HCT116 (cell line): ENCODE data around the gene LINGO3. TPM values are rescaled to one million over a fixed set of nuclear protein-coding genes. Genes with fewer than 3 reads are reported as not detected.

Experiments
- ATAC-seq: fragments of 200-7000 bp; cut with Tn5 transposase; 2 replicates; pipeline ENCODE4 v1.9.1; 2020; ENCODE audit warnings: mild to moderate bottlenecking, moderate library complexity
- BruUV-seq: library from RNA; stranded (reverse); fragments of 400-500 nt; replicated peaks from 2 replicates; lab custom pipeline; 2021; lab: Mats Ljungman, UMichigan
- CTCF ChIA-PET: fragments of 300-600 bp; sonication (Branson Sonifier 250); formaldehyde crosslinking; loops from one replicate; lab custom pipeline; 2021; ENCODE audit warnings: antibody characterized with exemption; lab: Charles Lee
- POLR2A ChIA-PET: fragments of 300-600, 350-600 bp; sonication (Branson Sonifier 250); formaldehyde crosslinking; loops from one replicate; lab custom pipeline; 2021; ENCODE audit warnings: antibody characterized with exemption; lab: Charles Lee
- RAD21 ChIA-PET, 2 experiments: fragments of 300-600 bp; sonication (Branson Sonifier 250); formaldehyde crosslinking; loops; one replicate each; lab custom pipeline; 2023; ENCODE audit warnings: low total read pairs in 2 of 2; ENCODE audit not compliant: uncharacterized antibody in 2 of 2, unreplicated experiment in 2 of 2, low non-redundant PET in 1 of 2; lab: Charles Lee
- DNase-seq: peaks from one replicate; pipeline ENCODE4 v3.0.0-alpha.2; 2010; ENCODE audit warnings: low read depth, low spot score
- H2AFZ ChIP-seq: fragments of 200-600 bp; shearing (Covaris generic), sonication (generic); 2 replicates; pipeline ENCODE4 v1.6.1; 2017; ENCODE audit warnings: low read depth, mixed run types, mixed read lengths, antibody characterized with exemption, low read length; ENCODE audit not compliant: poor library complexity, severe bottlenecking
- H3K27ac ChIP-seq: 2 replicates; pipeline ENCODE4 v1.5.1; 2012; ENCODE audit warnings: low read depth, low read length
- H3K27me3 ChIP-seq: fragments of 200-600 bp; sonication (generic); 2 replicates; pipeline ENCODE4 v1.6.1; 2016; ENCODE audit warnings: mixed run types, low read length, mixed read lengths; ENCODE audit not compliant: insufficient read depth
- H3K36me3 ChIP-seq, 2 experiments: fragments of 200-500 bp in 1 of 2; fragments of 200-600 bp in 1 of 2; sonication (Bioruptor generic) in 1 of 2; sonication (generic) in 1 of 2; 2 replicates each; pipeline versions ENCODE4 v1.5.1 to v1.6.1; 2014 to 2016; ENCODE audit warnings: low read length in 2 of 2, inconsistent platforms in 1 of 2, mixed read lengths in 1 of 2, mixed run types in 1 of 2; ENCODE audit not compliant: insufficient read depth in 2 of 2, control insufficient read depth in 1 of 2
- H3K4me1 ChIP-seq, 2 experiments: fragments of 200-600 bp in 1 of 2; sonication (generic) in 1 of 2; 2 replicates each; pipeline versions ENCODE4 v1.5.1 to v1.6.1; 2012 to 2017; ENCODE audit warnings: low read length in 2 of 2, inconsistent platforms in 1 of 2, mild to moderate bottlenecking in 1 of 2, mixed read lengths in 1 of 2, mixed run types in 1 of 2, moderate library complexity in 1 of 2; ENCODE audit not compliant: insufficient read depth in 2 of 2, control insufficient read depth in 1 of 2
- H3K4me2 ChIP-seq: fragments of 200-600 bp; sonication (generic); 2 replicates; pipeline ENCODE4 v1.6.1; 2017; ENCODE audit warnings: mixed run types, low read length, mixed read lengths
- H3K4me3 ChIP-seq, 2 experiments: fragments of 200-600 bp in 1 of 2; sonication (generic) in 1 of 2; replicated peaks in 1 of 2; 2 replicates each; pipeline ENCODE4 v1.5.1; 2011 to 2016; ENCODE audit warnings: low read length in 2 of 2, control low read depth in 1 of 2, low read depth in 1 of 2, mild to moderate bottlenecking in 1 of 2, mixed read lengths in 1 of 2, mixed run types in 1 of 2
- H3K79me2 ChIP-seq: fragments of 200-600 bp; sonication (generic); 2 replicates; pipeline ENCODE4 v1.6.1; 2017; ENCODE audit warnings: mild to moderate bottlenecking, mixed run types, low read length, moderate library complexity, mixed read lengths; ENCODE audit not compliant: insufficient read depth
- H3K9ac ChIP-seq: fragments of 200-600 bp; sonication (generic); 2 replicates; pipeline ENCODE4 v1.6.1; 2016; ENCODE audit warnings: low read length, mixed read lengths
- H3K9me2 ChIP-seq: fragments of 200-600 bp; sonication (generic), shearing (Covaris generic); 2 replicates; pipeline ENCODE4 v1.6.1; 2017; ENCODE audit warnings: mixed run types, mild to moderate bottlenecking, moderate library complexity; ENCODE audit not compliant: insufficient read depth
- H3K9me3 ChIP-seq, 2 experiments: fragments of 200-500 bp in 1 of 2; fragments of 200-600 bp in 1 of 2; sonication (Bioruptor generic) in 1 of 2; sonication (generic) in 1 of 2; 2 replicates each; pipeline ENCODE4 v1.6.1; 2014 to 2017; ENCODE audit warnings: low read length in 2 of 2, mixed read lengths in 2 of 2, inconsistent platforms in 1 of 2, low read depth in 1 of 2, mild to moderate bottlenecking in 1 of 2, mixed run types in 1 of 2, moderate library complexity in 1 of 2; ENCODE audit not compliant: control insufficient read depth in 1 of 2, insufficient read depth in 1 of 2
- H4K20me1 ChIP-seq: fragments of 200-600 bp; sonication (generic), shearing (Covaris generic); 2 replicates; pipeline ENCODE4 v1.6.1; 2017; ENCODE audit warnings: mixed run types, mild to moderate bottlenecking, moderate library complexity; ENCODE audit not compliant: insufficient read depth
- CBX3 ChIP-seq: IDR thresholded peaks from 2 replicates; pipeline ENCODE4 v1.6.1; 2012; ENCODE audit warnings: low read depth
- CEBPB ChIP-seq: IDR thresholded peaks from 2 replicates; pipeline ENCODE4 v1.6.1; 2012; ENCODE audit warnings: low read depth
- JUND ChIP-seq: IDR thresholded peaks from 2 replicates; pipeline ENCODE4 v1.6.1; 2012
- RAD21 ChIP-seq: IDR thresholded peaks from 2 replicates; pipeline ENCODE4 v1.6.1; 2012; ENCODE audit warnings: low read depth, mild to moderate bottlenecking
- REST ChIP-seq: IDR thresholded peaks from 2 replicates; pipeline ENCODE4 v1.6.1; 2012; ENCODE audit warnings: low read depth
- SP1 ChIP-seq: IDR thresholded peaks from 2 replicates; pipeline ENCODE4 v1.6.1; 2012; ENCODE audit warnings: low read depth
- SRF ChIP-seq: IDR thresholded peaks from 2 replicates; pipeline ENCODE4 v1.6.1; 2012; ENCODE audit warnings: low read depth
- intact Hi-C: fragments of 100-400 bp; cut with micrococcal nuclease; formaldehyde crosslinking; loops from 2 replicates; pipeline ENCODE4 v1.10.0; 2022
- total RNA-seq: library from RNA; stranded (reverse); gene quantifications from one replicate; pipeline ENCODE4 v1.2.1, GENCODE V29; 2021; ENCODE audit not compliant: unreplicated experiment

LINGO3 gene
- total RNA-seq, 1 experiment from 2014 or later: not detected

- TF ChIP-seq RAD21: no peak
- no peak for TF ChIP-seq SP1
- no peak for TF ChIP-seq CEBPB
- no peak for TF ChIP-seq SRF
- TF ChIP-seq JUND: no peak
- TF ChIP-seq REST: no peak
- TF ChIP-seq CBX3: no peak
- DNase-seq (no peak), ATAC-seq (no peak)
- ChIA-PET POLR2A (interaction anchor here (0.8 to 1.3 kb wide), 4 partner anchors 8 to 129 kb away, joined by 3 to 4 read pairs (median 4); no protein-coding TSS in a partner anchor), RAD21 (no interaction called here), CTCF (interaction anchor here (1.4 kb wide), 1 partner anchor 9 kb away, joined by 4 read pairs; no protein-coding TSS in a partner anchor)
- intact Hi-C loops: no loop called here
- no peak overlapping the region for H2AFZ ChIP-seq
- H3K27me3 ChIP-seq: no peaks in the 10 kb centered on the region
- H3K79me2 ChIP-seq: peaks cover 51% of the 10 kb centered on the region
- H3K4me3 ChIP-seq: peak overlapping the region; percentile 97 to 98
- peak overlapping the region; percentile 99 for H3K9ac ChIP-seq
- peak overlapping the region; percentile 76 for H3K4me2 ChIP-seq
- no peaks in the 10 kb centered on the region for H3K9me3 ChIP-seq
- H3K4me1 ChIP-seq: peaks cover 22 to 52% of the 10 kb centered on the region in 2 experiments
- H3K36me3 ChIP-seq: peaks cover 12 to 28% of the 10 kb centered on the region in 2 experiments; a peak in 2 of 4 replicates
- peak overlapping the region; percentile 98 for H3K27ac ChIP-seq
- no peaks in the 10 kb centered on the region for H3K9me2 ChIP-seq
- H4K20me1 ChIP-seq: peaks cover 18% of the 10 kb centered on the region; the same call in 1 of the 2 replicates
- no TSS peak for BruUV-seq
Observed at GRCh38 chr19:2270157-2270422, 37.9 kb downstream of the LINGO3 start.
